ENCODE measurements around the gene RXRA.

DNA sequence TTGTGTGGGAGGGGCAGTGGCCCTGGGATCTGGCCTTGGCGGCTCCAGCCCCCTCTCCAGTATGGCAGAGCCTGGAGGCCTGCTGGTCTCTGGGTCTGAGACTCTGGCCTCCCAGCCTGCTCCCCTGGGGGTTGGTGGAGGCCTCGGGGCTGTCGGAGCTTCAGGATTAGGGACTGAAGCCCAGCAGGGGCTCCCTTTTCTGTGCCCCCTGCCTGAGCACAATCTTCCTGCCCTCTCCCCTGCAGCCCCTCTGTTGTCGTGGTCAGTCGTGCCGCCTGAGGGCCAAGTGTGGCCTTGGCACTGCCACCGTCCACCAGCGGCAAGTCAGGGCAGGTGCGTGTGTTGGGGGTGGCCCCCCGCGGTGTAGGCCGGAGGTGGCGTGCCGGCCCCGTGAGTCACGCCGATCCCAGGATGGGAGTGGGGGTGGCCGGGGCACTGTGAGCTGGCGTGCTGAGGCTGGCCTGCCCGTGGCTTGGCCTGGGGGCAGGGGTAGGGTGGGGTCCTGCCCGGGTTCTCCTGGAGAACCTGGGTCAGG is 53.6 kb downstream of the RXRA start:
- no peak for TF ChIP-seq CTCF (IDR thresholded peaks at IDR 0.05)
- TF ChIP-seq POLR2A (IDR thresholded peaks at IDR 0.05) = no peak
